Activated CD8-positive, alpha-beta memory T cell treated with anti-CD3 and anti-CD28 coated beads for 48 hours (primary cell): ENCODE results near the gene ACTL7A.
"Not testable (repeated sequence)": the region's sequence is repeated elsewhere in the genome, so short reads cannot be mapped to it uniquely, and the experiment has no call there.

Experiments used
- DNase-seq, 3 experiments: peaks; one replicate each; pipeline ENCODE4 v3.0.0-alpha.2; 2020; ENCODE audit warnings: low read depth in 2 of 3, low spot score in 2 of 3

The ACTL7A gene, protein sequence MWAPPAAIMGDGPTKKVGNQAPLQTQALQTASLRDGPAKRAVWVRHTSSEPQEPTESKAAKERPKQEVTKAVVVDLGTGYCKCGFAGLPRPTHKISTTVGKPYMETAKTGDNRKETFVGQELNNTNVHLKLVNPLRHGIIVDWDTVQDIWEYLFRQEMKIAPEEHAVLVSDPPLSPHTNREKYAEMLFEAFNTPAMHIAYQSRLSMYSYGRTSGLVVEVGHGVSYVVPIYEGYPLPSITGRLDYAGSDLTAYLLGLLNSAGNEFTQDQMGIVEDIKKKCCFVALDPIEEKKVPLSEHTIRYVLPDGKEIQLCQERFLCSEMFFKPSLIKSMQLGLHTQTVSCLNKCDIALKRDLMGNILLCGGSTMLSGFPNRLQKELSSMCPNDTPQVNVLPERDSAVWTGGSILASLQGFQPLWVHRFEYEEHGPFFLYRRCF

DNA sequence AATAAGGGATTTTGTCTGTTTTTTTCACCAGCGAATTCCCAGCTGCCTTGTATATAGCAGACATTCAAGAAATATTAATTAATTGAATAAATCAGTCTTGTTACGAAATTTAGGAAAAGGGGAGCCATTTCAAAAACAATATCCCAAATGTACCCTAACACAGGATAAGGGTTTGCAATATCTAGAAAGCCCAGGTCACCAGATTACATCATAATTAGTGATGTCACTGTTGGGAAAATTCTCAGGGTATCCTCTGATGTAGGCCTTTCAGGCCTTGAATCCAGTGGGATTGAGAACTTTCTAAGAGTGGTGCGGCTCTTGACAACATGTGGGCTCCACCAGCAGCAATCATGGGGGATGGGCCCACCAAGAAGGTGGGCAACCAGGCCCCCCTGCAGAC is at the start of gene ACTL7A:
ACTL7A (plus strand) TSS at position 270 of the 400 bp plus-strand sequence; CDS start at position 327, 57 bp downstream.
- no peak for DNase-seq

DNA sequence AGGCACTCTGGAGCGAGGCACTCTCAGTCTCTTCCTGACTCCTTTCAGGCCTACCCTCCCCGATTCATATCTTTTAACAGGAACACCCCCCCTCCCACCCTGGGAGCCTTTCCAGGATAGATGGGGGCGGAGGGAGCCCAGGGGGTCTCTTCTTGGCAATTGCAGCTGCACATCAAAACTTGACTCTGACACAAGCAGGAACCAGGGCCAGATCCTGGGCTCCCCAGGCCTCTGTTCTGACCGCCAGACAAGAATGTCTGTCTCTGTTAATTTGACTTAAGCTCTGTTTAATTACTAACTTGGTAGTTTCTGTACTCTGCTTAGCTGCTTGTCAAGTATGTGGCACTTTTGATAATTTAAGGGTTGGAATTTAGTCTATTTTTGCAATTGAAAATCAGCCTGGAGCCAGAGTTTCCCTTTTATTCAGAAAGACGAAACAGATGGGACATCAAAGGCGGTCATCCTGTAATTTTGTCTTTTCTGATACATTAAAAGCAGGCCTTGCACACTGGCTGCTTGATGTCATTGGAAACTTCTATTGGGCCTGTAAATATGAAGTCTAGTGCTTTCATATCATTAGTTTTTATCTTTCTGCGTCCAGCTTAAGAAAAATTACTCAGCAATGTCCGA is 49.6 kb upstream of the ACTL7A start:
- no peak for DNase-seq

DNA sequence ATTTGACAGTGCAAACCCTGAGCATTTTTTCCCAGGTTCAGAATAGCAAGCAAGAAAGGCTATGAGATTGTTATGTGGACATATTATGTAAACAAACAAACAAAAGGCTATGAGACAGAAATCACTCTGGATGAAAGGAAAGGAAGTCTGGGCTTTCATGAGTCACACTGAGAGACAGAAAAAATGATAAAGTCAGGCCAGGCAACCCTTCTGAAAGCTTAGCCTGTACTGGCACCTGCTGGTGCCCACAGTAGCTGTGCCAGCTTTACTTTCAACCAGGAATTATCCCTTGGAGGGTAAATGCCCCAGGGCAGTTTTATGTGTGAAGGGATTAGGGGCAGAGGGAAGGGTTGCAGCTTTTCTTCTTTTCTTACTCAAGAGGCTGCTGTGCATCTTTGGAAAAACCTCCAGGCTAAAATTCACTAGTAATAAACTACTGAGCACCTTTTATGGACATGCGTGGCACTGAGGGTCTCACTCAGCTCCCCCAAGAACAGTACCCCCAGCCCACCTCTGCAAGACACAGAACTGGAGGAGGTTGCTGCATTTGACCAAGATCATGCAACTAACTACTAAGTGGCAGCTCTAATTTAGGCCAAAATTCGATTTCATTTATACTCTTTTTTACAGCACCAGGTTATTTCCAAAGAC is 48.0 kb upstream of the ACTL7A start:
- no peak for DNase-seq

DNA sequence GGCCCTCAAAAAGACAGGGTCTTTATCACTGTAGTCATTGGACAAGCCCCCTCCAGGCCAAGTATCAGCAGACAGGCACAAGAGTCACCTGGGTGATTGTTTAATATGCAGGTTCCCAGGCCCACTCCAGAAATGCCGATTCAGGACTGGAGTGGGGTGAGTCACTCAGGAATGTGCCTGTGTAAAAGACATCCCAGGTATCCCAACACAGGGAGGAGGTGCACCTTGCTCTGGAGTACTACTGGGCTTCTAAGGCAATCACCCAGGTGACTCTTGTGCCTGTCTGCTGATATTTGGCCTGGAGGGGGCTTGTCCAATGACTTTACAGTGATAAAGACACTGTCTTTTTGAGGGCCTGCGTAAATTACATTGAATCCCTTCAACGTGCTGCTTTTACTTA is 46.9 kb upstream of the ACTL7A start:
- no peak for DNase-seq

DNA sequence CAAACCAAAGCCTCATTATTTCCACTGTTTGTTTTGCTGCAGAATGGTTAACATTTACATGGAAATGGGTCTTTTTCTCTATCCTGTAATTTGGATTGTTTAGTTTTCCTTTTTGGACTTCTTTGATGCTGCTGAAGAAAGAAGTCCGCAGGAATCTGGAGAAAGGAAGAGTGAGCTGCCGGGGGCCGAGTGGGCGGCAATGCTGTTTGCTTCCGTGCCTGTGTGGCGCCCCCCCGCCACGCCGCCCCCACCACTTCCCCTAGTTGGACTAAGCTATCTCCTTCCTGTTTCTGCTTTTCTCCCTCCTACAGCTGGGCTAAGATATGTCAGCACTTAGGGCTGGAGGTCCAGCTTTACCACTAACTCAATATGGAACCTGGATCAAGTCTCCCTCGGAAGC is 46.0 kb upstream of the ACTL7A start:
- DNase-seq = no peak

DNA sequence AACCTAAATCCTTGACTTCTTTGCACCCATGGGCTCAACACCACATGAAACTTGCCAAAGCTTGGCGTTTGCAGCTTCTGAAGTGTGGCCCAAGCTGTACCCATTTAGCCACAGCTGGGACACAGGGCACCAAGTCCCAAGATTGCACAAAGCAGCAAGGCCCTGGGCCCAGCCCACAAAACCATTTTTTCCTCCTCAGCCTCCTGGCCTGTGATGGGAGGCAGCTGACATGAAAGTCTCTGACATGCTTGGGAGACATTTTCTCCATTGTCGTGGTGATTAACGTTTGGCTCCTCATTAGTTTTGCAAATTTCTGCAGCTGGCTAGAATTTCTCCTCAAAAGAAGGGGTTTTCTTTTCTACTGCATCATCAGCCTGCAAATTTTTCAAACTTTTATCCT is 38.2 kb upstream of the ACTL7A start:
- no peak for DNase-seq

DNA sequence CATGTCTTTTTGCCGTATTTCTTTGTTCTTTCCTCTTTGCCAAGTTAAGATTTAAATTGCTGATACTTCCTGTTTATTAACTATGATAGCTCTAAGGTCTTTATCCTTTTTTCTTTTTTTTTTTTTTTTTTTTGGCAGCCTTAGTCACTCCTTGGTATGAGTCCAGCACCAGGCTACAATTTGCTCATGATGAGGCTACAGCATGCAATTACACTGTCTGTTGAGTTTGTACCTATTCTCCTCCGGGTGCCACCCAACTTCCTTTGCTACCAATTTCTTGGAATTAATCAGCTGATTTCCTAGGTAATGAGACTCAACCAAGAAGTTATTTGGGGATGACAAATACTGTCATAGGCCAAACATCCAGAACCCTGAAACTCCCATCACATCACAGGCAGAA is 31.8 kb upstream of the ACTL7A start:
- no peak for DNase-seq

DNA sequence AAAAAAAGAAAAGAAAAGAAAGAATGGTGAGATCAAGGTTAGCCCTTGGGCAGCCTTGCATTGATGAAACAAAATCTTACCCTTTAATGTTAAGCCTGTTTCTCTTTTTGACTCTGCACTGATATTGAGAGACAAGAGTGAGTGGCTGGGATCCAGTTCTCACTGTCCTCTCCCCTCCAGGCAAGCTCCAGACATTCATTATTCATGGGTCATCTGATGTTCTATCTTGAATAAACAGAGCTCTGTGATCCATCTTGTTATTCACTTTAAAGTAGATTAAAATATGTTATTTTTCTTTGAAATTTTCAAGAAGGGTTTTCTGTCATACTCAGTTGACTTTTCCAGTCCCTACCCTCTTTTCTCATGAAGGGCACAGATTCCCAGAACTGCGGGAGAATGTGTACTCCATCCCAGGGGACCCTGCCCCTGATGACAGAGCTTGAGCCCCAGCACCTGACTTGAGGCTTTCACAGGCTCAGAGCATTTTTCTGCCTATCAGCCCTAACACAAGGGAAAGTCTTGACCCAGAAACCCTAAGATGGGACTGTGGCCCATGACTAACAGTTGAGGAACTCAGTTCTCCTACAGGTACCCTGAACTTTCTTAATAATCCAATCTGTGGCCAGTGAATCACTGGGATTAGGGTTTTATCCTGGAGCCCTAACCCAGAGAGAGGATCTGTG is 30.4 kb upstream of the ACTL7A start:
- DNase-seq = no peak

DNA sequence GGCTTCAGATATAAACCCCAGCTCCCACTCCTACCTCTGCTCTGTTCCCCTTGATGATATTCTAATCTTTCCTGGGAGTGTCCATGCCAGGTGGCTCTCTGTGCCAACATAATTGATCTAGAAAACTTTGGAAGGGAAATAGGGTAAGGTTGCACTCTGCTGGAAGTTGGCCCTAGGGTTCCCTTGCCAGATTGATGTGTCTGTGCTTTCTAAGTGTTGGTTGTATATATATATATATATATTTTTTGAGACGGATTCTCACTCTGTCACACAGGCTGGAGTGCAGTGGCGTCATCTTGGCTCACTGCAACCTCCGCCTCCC is 29.9 kb upstream of the ACTL7A start:
- DNase-seq = no peak

DNA sequence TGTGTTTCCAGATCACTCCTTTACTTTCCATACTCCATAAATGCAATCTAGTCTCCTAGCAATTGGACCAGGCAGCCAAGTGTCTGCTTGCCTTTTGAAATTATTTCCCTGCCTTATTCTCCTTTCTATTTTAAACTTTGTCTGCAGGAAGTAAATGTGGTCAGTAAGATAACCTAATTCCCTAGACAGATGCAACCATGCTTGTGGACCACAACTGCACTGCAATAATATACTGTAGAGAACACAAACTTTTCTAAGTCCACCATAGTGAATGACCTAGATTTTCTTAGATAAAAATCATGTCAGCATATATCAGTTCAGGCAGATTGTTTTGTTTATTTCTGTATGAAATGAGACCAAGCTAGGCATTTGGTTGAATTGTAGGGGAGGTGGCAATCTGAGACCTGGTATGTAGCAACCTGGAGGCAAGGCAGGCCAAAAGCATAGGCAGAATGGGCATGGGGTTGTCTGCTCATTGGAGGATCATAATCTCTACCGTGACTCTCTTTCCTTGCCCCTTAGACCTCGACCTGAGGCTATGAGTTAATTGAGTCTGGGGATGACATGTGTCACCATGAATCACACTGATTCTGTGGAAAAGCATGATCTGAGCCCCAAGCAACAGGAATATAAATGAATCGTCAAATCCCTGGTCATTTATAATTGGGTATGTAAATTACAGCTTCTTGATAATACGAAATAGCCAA is 27.0 kb upstream of the ACTL7A start:
- no peak for DNase-seq

DNA sequence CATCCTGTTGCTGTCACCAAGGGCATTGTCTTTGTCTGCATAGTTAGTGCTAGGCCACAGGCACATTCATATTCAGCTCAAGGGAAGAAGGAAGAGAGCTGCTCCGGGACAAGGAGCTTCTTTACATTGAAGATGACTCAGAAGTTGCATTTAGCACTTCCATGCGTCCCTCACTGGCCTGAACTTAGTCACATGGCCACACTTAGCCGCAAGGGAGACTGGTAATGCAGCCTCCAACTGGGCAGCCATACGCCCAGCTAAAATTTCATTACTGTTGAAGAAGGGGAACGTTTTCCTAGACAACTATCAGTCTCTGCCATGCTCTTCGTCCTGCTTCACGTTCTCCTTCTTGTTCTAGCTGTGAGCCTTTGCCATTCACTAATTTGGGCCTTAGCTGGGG is 26.2 kb upstream of the ACTL7A start:
- no peak for DNase-seq

DNA sequence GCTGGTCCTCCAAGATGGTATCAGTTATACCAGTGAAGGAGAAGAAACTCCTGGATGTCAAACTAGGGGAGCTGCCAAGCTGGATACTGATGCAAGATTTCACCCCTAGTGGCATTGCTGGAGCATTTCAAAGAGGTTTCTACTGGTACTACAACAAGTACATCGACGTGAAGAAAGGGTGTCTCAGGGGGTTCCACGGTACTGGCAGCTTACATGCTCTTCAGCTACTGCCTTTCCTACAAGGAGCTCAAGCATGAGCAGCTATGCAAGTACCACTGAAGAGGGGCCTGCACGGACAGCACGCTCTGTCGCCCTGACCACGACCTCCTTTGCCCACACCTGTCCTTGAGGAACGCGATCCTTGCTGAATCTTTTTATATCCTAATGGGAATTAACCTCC is 25.7 kb upstream of the ACTL7A start:
- DNase-seq = no peak

DNA sequence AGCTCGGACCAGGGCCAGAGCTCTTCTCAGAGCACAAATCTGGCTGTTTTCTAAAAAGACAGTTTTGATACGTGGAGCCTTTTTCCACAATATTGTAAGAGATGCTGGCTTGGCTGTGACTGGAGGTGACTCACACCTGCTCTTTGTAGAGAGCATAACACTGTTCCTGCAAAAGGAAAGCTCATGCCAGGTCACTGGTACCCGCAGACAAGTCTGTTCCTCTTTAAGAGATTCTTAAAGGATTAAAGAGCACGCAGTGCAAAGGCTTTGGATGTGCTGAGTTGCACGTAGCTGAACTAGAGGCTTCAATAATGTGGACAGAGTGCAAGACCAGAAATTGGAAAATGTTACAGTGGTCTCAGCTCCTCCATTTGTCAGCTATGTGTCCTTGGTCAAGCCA is 25.3 kb upstream of the ACTL7A start:
- no peak for DNase-seq

DNA sequence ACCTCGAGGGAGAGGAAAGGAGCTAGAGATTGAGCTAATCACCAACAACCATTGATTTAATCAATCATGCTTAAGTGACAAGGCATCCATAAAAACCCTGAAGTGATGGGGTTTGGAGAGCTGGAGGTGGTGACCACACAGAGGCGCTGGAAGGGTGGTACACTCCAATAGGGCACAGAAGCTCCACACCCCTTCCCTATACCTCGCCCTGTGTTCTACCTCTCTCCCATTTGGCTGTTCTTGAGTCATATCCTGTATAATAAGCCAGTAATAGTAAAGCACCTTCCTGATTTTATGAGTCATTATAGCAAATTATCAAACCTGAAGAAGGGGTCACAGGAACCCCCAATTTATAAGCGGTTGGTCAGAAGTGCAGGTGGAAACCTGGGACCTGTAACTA is 24.5 kb upstream of the ACTL7A start:
- DNase-seq = no peak

DNA sequence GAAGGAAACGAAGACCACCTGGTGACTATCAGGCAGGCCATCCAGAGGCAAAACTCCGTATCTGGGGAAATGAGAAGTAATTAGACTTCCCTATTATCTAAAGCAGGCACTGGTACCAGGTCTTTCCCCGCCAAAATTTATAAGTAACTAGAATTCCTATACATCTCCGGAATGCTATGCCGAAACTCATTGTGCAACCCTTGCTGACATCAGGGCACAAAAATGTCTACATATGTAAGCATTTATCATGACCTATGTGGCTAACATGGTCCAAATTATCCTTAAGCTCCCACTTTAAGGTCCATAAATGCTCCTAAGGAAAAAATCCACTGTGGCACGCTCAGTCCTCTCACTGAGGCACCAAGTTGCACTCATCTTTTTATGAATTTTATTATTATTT is 24.0 kb upstream of the ACTL7A start:
- DNase-seq = no peak

DNA sequence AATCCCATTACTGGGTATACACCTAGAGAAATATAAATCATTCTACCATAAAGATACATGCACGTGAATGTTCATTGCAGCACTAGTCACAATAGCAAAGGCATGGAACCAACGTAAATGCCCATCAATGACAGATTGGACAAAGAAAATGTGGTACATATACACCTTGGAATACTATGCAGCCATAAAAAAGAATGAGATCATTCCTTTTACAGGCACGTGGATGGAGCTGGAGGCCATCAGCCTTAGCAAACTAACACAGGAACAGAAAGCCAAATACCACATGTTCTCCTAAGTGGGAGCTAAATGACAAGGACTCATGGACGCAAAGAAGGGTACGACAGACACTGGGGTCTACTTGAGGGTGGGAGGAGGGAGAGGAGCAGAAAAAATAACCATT is 22.5 kb upstream of the ACTL7A start:
- DNase-seq = not testable (repeated sequence)

DNA sequence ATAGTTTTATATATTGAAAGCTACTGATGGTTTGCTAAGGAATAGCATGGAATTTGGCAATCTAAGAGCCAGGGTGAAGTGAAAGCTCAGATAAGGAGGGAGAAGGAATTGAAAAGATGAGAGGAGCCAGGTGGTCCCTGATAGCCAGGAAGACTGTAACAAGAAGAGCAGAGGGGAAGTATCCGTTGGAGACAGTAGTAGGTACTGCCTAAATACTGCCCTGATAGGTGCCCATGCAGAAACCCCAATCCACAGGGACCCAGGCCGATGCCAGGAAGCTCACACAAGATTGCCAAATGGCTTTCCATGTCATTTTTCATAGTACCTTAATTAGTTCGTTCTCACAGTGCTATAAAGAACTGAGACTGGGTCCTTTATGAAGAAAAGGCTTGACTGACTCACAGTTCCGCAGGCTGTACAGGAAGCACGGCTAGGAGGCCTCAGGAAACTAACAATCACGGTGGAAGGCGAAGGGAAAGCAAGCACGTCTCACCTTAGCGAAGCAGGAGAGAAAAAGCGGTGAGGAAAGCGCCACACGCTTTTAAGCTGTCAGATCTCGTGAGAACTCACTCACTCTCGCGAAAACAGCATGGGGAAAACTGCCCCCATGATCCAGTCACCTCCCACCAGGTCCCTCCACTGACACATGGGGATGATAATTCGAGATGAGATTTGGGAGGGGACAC is 19.3 kb upstream of the ACTL7A start:
- no peak for DNase-seq

DNA sequence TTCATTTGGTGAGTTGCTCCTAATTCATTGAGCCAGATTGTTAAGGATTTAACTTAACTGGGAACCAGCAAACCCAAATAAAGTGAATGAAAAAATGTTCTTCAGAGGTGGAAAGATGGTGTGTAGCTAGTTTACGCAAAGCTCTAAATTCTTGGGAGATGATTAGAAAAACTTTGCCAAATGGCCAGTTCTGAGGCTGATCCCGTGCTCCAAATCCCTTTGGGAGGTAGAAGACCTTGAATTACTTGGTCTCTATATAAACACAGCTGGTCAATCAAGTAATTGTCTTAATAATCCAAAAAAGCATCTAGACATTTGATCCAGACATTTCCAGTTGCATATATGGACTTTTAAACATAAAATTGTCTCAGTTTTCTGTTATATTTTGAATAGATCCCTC is 17.7 kb upstream of the ACTL7A start:
- no peak for DNase-seq

DNA sequence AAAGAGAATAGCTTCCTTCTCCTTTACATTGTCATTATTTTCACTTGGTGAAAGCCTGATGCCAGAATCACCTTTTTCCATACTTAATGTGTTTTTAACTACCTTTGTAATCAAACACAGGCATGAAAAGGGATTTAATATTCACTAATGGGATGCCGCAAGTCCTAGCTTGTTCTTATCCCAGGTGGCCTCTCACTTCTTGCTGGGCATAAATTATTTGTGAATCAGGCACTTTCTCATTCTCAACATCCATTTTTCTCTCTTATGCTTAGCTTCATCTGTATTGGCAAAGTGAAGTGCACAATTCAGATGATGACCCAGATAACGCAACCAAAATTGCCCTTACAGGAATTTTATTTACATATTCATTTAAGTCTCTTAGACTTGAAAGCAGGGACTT is 17.2 kb upstream of the ACTL7A start:
- no peak for DNase-seq

DNA sequence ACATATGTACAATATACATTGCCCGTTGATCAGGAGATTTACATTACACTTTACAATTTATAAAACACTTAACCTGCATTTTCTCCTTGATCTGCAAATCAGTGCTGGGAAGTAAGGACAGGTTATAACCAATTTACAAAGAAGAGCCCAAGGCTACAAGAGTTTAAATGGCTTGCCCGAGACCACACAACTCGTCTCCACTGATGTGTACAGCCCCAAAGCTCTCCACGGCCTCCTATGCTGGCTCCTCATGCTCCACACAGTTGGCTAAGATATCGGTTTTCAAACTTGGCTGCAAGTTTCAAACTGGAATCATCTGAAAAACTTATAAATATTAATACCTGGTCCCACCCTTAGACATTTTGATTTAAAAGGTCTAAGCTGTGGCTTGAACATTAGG is 16.6 kb upstream of the ACTL7A start:
- no peak for DNase-seq

DNA sequence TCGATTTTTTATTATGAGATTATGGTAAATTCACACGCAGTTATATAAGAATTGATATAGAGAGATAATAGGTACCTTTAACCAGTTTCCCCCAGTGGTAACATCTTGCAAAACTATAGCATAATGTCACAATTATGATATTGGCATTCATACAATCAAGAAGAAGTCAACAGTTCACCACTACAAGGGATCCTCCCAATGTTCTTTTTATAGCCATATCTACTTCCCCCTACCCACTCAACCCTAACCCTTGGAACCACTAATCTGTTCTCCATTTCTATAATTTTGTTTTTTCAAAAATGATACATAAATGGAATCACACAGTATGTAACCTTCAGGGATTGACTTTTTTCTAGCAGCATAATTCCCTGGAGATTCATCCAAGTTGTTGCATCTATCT is 16.1 kb upstream of the ACTL7A start:
- DNase-seq = no peak
